GM12878 (cell line): ENCODE data around the gene SLC25A17. TPM values are rescaled to one million over a fixed set of nuclear protein-coding genes. Genes with fewer than 3 reads are reported as not detected.
"Not testable (repeated sequence)": the region's sequence is repeated elsewhere in the genome, so short reads cannot be mapped to it uniquely, and the experiment has no call there.

Source experiments
- ATAC-seq: fragments of 200-7000 bp; cut with Tn5 transposase; 3 replicates; pipeline ENCODE4 v1.9.1; 2020; ENCODE audit warnings: mild to moderate bottlenecking, moderate library complexity
- BruUV-seq: library from RNA; stranded (reverse); fragments of 400-500 nt; replicated peaks from 2 replicates; lab custom pipeline; 2021; lab: Mats Ljungman, UMichigan
- CTCF ChIA-PET: fragments of 300-600 bp; sonication (Branson Sonifier 250); formaldehyde crosslinking; extraction: SDS; loops from one replicate; lab custom pipeline; 2021; ENCODE audit warnings: inconsistent platforms; lab: Yijun Ruan, JAX
- POLR2A ChIA-PET: fragments of 350-600 bp; formaldehyde crosslinking; extraction: SDS; loops from one replicate; lab custom pipeline; 2021; ENCODE audit warnings: inconsistent platforms; lab: Charles Lee
- RAD21 ChIA-PET: fragments of 300-600 bp; sonication (Branson Sonifier 250); formaldehyde crosslinking; loops from one replicate; lab custom pipeline; 2023; ENCODE audit warnings: antibody characterized with exemption; ENCODE audit not compliant: unreplicated experiment; lab: Charles Lee
- SMC1A ChIA-PET: fragments of 300-600 bp; sonication (Branson Sonifier 250); formaldehyde crosslinking; loops from one replicate; lab custom pipeline; 2023; ENCODE audit not compliant: unreplicated experiment, uncharacterized antibody; lab: Charles Lee
- DNase-seq: peaks from one replicate; pipeline ENCODE4 v3.0.0-alpha.2; 2011; ENCODE audit warnings: low read depth, low spot score
- FAIRE-seq: peaks from 3 replicates; lab custom pipeline; 2011; peaks lifted over from hg19 to GRCh38; lab: Jason Lieb, UNC
- H2AFZ ChIP-seq: 2 replicates; pipeline ENCODE4 v1.6.0; 2011; ENCODE audit warnings: low read depth, low read length, control low read depth; ENCODE audit not compliant: control insufficient read depth
- H3K27ac ChIP-seq: 2 replicates; pipeline ENCODE4 v1.5.1; 2011; ENCODE audit warnings: control low read depth; ENCODE audit not compliant: control insufficient read depth, insufficient read depth
- H3K27me3 ChIP-seq, 2 experiments: replicated peaks in 1 of 2; 2 replicates each; pipeline versions ENCODE4 v1.6.0 to v1.6.1; 2011; ENCODE audit warnings: low read length in 1 of 2; ENCODE audit not compliant: control insufficient read depth in 2 of 2, insufficient read depth in 2 of 2
- H3K36me3 ChIP-seq, 2 experiments: 2 replicates each; pipeline ENCODE4 v1.5.1; 2011; ENCODE audit warnings: low read length in 1 of 2; ENCODE audit not compliant: control insufficient read depth in 2 of 2, insufficient read depth in 2 of 2
- H3K4me1 ChIP-seq: 2 replicates; pipeline ENCODE4 v1.6.1; 2011; ENCODE audit warnings: mild to moderate bottlenecking, low read length, moderate library complexity, mixed read lengths; ENCODE audit not compliant: control insufficient read depth, insufficient read depth
- H3K4me2 ChIP-seq: 2 replicates; pipeline ENCODE4 v1.6.0; 2011; ENCODE audit warnings: control low read depth; ENCODE audit not compliant: control insufficient read depth, insufficient read depth
- H3K4me3 ChIP-seq: fragments of 200-600 bp; sonication (generic); 2 replicates; pipeline ENCODE4 v1.5.1; 2016
- H3K79me2 ChIP-seq: 2 replicates; pipeline ENCODE4 v1.6.0; 2011; ENCODE audit warnings: low read length; ENCODE audit not compliant: control insufficient read depth, insufficient read depth
- H3K9ac ChIP-seq: 2 replicates; pipeline ENCODE4 v1.8.0; 2011; ENCODE audit warnings: low read length, control low read depth, mixed read lengths; ENCODE audit not compliant: control insufficient read depth, insufficient read depth
- H3K9me3 ChIP-seq: replicated peaks from 3 replicates; pipeline ENCODE4 v1.5.1; 2011; ENCODE audit warnings: mild to moderate bottlenecking, low read length; ENCODE audit not compliant: control insufficient read depth, insufficient read depth
- H4K20me1 ChIP-seq: 2 replicates; pipeline ENCODE4 v1.6.0; 2011; ENCODE audit not compliant: control insufficient read depth, insufficient read depth
- GATAD2B ChIP-seq: fragments of 450-650 bp; conservative IDR thresholded peaks from 2 replicates; pipeline ENCODE4 v1.6.1; 2017; ENCODE audit warnings: low read depth, mild to moderate bottlenecking, moderate library complexity
- KAT2A ChIP-seq: conservative IDR thresholded peaks from 2 replicates; pipeline ENCODE4 v1.6.1; 2011; ENCODE audit warnings: low read depth, low read length; ENCODE audit not compliant: control insufficient read depth
- MEF2A ChIP-seq: IDR thresholded peaks from 2 replicates; pipeline ENCODE4 v1.6.1; 2011; ENCODE audit warnings: low read depth, mild to moderate bottlenecking, low read length, moderate library complexity; ENCODE audit not compliant: insufficient read depth
- RFX5 ChIP-seq: IDR thresholded peaks from 2 replicates; pipeline ENCODE4 v1.6.1; 2011; ENCODE audit warnings: low read depth, low read length, improper control_type of control experiment
- WGBS: methylation state at CpG from one replicate; pipeline ENCODE4 v1.1.6; 2016; ENCODE audit warnings: low lambda C conversion rate; ENCODE audit not compliant: insufficient replicate concordance, insufficient coverage; ENCODE audit errors: missing lambda C conversion rate; 5-methylcytosine and 5-hydroxymethylcytosine counted together
- in situ Hi-C: fragments of 300-500 bp; cut with MboI; formaldehyde crosslinking; loops from 9 replicates; pipeline ENCODE4 v1.14.3; 2018; ENCODE audit warnings: mixed read lengths
- intact Hi-C: fragments of 100-400 bp; cut with micrococcal nuclease; formaldehyde crosslinking; loops from one replicate; pipeline ENCODE4 v1.14.2; 2022; ENCODE audit not compliant: unreplicated experiment
- polyA plus RNA-seq, 11 experiments: library from polyadenylated mRNA; depleted of rRNA in 4 of 11; unstranded in 6 of 11; stranded (reverse) in 5 of 11; fragments of >200 nt; fragmentation: Nextera tagmentation in 4 of 11; fragmentation: Illumina TruSeq in 1 of 11; extraction: Ambion mirVana in 4 of 11; extraction: Trizol in 1 of 11; gene quantifications; 1 replicate in 1 of 11; 2 replicates in 10 of 11; pipeline versions ENCODE4 v1.2.1 to v1.2.3, GENCODE V29; 2011 to 2016; ENCODE audit warnings: inconsistent platforms in 2 of 11, missing spikeins in 2 of 11, low read depth in 1 of 11
- total RNA-seq, 4 experiments: library from RNA; depleted of rRNA in 3 of 4; stranded (reverse); fragments of >200 nt in 3 of 4; fragmentation: Illumina TruSeq in 1 of 4; extraction: Trizol in 1 of 4; gene quantifications; 2 replicates each; pipeline versions ENCODE4 v1.2.1 to v1.2.3, GENCODE V29; 2013 to 2021

SLC25A17 gene
- total and polyA plus RNA-seq, 10 of the 15 experiments (the other 5 are each of a cell fraction or from before 2014, with no cell fraction given): 37.5 to 113 (median 62.3) TPM

- TF ChIP-seq RFX5 (no peak), MEF2A (no peak), GATAD2B (no peak), KAT2A (no peak)
- TF ChIP-seq, all 136 proteins: peak for 0
These were observed 8.0 kb upstream of the SLC25A17 start (continued) for GRCh38 chr22:40826984-40827741.

GRCh38 chr22:40826292-40826691 lies 7.1 kb upstream of the SLC25A17 start:
- POLR2A ChIA-PET: interaction anchor here (0.8 kb wide), 1 partner anchor 28 kb away, joined by 3 read pairs; no protein-coding TSS in a partner anchor
- H3K79me2 ChIP-seq, H4K20me1 ChIP-seq, SMC1A ChIA-PET, H3K9ac ChIP-seq, H3K4me1 ChIP-seq, H3K4me2 ChIP-seq, H3K27ac ChIP-seq, H2AFZ ChIP-seq, DNase-seq, H3K4me3 ChIP-seq, ATAC-seq, H3K27me3 ChIP-seq, FAIRE-seq, in situ Hi-C loops, intact Hi-C loops, H3K9me3 ChIP-seq, CTCF ChIA-PET: not testable (repeated sequence)
- WGBS: 100% methylated on average over 2 of the region's 2 CpGs
- H3K36me3 ChIP-seq: peaks cover 0 to 22% of the 10 kb centered on the region in 2 experiments; a peak in 3 of 4 replicates
- BruUV-seq: TSS peak; percentile 83
- RAD21 ChIA-PET: interaction anchor here (1.0 kb wide), 1 partner anchor 10 kb away, joined by 3 read pairs; no protein-coding TSS in a partner anchor
